Stimulated activated CD8-positive, alpha-beta memory T cell treated with anti-CD3 and anti-CD28 coated beads, Interleukin-12 subunit alpha, Interleukin-12 subunit beta, amount 100 ng/mL, for 1 hour (primary cell): ENCODE measurements around the gene PIGT.

ENCODE experiments used
- DNase-seq: peaks from one replicate; pipeline ENCODE4 v3.0.0-alpha.2; 2020; ENCODE audit warnings: low read depth

Gene PIGT

DNA sequence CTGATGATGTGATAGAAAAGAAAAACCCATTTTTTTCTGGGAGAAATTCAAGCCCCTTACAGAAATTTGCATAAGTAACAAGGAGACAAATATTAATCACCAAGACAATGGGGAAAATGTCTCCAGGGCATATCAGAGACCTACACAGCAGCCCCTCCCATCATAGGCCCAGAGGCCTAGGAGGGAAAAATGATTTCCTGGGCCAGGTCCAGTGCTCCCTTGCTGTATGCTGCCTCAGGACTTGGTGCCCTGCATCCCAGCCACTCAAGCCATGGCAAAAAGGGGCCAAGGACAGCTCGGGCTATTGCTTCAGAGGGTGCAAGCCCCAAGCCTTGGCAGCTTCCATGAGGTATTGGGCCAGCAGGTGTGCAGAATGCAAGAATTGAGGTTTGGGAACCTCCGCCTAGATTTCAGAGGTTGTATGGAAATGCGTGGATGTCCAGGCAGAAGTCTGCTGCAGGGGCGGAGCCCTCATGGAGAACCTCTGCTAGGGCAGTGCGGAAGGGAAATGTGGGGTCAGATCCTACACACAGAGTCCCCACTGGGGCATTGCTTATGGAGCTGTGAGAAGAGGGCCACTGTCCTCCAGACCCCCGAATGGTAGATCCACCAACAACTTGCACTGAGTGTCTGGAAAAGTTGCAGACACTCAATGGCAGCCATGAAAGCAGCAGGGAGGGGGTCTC, 15.5 kb upstream of the PIGT start:
- no peak for DNase-seq

DNA sequence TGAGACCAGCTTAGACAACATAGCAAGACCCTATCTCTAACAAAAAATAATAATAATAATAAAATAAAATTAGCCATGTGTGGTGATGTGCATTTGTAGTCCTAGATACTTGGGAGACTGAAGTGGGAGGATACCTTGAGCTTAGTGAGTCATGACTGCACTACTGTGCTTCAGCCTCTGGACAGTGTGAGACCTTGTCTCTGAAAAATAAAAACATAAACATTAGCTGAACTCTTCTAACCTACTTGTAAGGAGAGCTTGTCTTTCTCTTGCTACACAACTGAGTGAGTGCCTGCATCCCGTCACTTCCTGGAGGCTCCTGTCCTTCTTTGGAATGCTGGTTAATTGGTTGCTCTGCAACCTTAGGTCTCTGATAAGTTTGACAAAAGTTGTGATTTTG, 13.0 kb upstream of the PIGT start:
- DNase-seq: no peak

DNA sequence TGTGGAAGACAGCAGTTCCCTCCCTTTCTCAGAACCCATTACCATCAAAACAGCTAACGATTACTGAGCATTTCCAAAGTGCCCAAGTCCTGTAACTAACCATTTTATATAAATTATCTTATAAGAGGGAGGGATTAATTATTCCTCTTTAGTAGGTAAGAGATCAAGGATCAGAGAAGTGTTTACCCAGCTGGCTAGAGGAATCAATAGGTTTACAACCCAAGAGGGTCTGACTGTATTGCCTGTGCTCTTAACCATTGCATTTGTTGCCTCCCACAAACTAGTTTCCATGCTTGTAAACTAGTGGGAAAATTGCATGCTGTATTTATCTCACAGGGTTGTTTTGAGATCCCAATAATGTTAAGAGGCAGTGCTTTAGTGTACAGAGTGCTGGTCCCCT, 11.5 kb upstream of the PIGT start:
- DNase-seq: no peak

DNA sequence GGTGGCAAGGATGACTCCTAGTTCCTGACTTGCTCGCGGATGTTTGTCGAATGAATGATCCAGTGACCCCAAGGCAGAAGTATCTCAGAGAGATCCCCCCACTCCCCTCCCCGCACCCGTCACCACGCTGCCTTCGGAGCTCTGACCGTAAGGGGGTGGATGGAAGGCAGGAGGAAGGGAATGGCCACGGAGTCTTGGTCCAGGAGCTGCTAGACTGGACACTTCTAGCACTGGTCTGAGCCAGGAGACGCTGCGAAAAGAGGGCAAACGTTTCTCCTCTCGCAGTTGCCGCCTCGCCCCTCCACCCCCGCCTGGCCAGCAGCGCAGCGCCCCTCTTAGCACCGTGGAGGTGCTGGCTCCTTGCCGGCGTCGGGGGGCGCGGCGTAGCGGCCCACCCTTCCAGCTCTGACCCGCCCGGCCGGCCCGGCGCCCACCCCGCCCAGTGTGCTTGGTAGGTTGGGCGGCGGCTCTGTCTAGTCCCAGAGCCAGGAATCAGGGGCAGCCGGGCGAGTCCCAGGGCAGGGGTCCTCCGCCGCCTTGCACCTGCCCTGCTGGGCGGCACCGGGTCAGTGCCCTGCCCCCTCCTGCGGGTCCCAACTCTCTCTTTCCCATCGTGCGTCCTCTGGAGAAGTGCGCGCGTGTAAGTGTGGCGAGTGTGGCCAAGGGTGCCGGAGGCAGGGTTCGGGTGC, 10.2 kb upstream of the PIGT start:
- no peak for DNase-seq

DNA sequence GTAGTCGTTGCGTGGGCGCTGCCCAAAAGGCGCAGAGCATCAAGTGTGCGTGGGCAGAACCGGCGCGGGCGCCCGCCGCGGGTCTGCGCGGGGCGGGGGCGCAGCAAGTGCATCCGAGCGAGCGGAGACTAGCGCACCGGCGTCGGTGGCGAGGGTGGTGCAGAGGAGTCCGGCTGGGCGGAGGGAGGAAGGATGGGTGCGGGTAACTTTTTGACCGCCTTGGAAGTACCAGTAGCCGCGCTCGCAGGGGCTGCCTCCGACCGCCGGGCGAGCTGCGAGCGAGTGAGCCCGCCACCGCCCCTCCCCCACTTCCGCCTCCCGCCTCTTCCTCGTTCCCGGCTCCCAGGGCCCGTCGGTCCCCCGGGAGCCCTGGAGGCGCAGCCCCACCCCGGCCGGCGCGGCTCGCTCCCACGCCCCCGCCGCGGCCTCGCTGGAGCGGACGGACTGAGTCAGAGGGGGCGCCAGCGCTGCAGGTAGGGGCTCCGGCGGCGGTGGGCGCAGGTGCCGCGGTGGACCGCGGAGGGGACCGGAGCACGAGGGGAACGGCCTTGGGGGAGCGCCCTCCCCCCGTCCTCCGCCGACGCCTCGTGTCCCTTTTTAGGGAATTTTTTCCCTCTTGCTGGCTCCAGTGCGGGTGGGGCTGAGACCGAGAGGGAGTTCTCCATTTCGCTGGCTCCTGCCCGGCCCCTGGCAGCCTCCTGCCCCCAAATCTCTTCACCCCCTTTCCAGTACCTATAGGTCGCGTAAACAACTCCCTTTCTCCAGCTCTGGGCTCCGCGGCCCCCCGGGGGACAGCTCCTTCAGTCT, 9.5 kb upstream of the PIGT start:
- peak; percentile 25 for DNase-seq

DNA sequence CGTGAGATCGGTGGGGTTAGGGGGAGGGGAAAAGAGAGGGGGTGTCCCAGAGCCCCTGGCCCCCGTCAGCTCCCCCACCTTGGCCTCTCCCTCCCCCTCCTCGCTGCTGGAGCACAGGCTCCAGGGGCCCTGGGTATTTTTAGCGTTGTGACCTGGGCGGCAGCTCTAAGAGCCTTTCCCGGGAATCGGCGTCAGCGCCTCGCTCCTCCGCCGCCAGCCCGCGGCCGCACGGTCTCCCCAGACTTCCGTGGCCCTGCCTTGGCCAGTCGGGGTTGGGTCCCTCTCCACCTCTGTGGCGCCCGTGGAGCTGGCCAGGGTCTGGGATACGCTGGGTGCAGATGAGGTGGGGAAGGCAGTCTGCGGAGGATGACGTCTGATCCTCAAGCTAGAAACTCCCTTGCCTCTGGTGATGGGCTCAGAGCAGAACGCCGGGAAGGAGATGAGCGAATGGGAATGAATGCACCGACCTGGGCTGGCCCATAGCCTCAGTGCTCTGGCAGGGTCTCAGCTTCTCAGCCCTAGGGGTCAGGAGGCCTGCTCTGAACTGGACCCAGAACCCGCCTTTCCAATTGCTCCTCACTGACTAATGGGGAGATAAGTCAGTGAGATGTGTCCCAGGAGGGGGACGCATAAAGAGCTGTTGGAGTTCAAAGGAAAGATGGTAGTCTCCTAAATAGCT, 8.7 kb upstream of the PIGT start:
- no peak for DNase-seq

DNA sequence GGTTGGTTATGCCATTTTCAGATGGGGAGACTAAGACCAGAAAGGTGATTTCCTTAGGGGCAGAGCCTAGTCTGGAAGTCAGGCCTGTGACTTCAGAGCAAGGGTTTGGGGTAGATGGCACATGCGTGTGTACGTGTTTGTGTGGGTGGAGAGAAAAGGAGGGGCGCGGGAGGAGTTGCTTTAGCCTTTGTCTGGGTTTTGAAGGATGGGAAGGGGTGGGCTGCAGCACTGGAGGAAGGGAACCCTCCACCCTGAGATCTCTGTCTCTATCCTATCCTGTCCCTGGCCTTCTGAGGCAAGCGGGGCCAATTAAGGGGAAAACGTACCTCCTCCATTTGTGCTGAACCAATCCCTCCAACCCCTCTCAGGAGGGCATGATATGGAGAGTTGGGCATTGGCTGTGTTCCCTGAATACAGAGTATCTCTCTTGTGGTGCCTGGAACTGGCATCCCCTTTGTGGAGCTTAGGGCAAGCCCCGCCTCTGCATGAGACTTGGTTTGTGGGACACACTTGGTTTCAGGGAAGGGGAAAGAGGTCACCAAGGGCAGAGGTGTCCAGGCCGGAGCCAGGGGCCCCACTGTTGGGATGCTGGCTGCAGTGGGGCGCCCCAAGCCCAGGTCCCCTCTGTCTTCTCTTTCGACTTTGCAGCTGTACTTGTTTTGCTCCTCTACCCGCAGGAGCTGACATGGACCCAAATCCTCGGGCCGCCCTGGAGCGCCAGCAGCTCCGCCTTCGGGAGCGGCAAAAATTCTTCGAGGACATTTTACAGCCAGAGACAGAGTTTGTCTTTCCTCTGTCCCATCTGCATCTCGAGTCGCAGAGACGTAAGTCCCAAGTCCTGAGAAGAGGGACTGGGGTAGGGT, 7.9 kb upstream of the PIGT start, which contains the start of gene DBNDD2:
TSS of gene DBNDD2 (plus strand) at position 507 of the 863 bp plus-strand sequence. CDS start at position 686, 179 bp downstream.
- DNase-seq: no peak

DNA sequence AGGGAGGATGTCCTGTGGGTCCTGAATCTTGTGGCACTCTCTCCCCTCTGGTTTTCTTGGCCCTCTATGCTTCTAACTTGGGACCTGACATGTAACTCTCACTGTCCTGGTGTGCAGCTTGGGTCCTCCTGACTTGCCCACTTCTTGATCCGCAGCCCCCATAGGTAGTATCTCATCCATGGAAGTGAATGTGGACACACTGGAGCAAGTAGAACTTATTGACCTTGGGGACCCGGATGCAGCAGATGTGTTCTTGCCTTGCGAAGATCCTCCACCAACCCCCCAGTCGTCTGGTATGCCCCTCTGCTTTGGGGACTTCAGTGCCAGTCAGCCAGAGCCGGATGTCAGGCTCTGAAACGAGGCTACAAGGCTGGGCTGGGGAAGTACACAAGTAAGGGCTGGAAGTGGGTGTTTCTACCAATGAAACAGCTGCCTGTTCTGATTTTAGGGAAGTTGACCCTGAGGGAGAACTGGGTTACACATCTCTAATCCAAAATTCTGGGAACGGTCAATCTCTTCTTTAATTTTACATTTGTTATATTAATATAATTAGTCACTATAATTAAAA, 7.2 kb upstream of the PIGT start:
- no peak for DNase-seq

DNA sequence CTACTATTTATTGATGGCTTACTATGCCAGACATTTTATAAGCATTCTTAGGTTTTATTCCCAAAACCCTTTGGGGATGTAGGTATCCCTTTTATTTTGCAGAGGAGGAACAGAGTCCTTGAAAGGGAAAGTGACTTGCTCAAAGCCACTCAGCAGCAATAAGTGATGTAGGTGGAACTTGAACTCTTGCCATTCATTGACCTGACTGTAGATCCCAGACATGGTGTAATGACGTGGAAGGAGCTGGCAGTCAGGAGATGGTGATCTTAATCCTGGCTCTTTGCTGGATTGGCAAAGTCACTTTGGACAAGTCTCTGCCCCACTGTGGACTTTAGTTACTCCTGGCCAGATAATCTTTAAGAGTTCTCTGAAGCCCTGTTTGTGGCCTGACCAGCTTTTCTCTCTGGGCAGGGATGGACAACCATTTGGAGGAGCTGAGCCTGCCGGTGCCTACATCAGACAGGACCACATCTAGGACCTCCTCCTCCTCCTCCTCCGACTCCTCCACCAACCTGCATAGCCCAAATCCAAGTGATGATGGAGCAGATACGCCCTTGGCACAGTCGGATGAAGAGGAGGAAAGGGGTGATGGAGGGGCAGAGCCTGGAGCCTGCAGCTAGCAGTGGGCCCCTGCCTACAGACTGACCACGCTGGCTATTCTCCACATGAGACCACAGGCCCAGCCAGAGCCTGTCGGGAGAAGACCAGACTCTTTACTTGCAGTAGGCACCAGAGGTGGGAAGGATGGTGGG, 6.2 kb upstream of the PIGT start:
- no peak for DNase-seq

DNA sequence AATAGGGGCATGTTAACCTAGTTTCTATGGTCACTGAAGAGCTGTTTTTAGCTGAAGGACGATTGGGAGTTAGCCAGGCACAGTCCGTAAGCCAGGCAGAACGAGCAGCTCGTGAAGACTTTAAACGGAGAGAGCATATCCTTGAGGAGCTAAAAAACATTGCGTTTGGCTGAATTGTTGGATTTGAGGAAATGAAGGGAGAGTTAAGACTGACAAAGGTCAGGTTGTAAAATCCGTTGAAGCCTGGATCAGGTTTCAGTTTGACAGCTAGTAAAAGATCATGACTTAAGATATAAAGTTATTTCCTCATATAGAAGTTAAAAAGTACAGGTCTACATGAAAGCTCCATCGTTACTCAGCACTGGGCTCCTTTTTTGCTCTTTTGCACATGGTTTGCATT, 5.1 kb upstream of the PIGT start:
- DNase-seq: no peak

DNA sequence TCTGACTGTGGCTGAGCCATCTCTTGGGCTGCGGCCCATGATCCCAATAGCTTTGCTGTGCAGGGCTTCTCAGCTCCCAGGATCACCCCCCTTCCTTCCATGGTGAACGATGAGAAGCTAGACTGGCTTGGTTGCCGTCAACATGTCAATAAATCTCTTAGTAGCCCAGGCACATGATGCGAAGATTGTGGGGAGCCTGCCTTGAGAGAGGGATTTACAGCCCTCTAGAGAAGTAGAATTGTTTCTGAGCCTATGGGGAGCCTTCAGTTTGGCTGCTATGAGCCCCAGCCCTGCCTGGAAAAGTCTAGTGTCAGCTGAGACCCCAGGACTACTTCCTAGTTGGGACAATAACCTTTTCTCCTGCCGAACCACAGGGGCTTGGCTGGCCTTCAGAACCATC, 3.3 kb upstream of the PIGT start:
- DNase-seq: no peak

DNA sequence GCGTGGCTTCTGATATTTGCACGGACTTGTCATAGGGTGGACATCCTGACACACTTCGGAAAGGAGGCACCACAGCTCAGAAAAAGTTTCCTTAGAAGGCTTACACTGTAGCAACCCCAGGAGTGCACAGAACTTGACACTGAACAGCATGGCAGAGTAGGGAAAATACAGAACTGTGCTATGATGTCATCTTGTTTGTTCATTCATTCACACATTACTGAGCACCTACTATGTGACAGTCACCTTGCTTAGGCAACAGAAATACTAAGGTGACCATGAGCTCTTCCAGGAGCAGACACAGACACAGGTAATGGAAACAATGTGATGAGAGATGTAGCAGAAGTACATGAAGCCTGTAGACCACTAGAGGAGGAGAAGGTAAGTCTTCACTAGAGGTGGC, 2.5 kb upstream of the PIGT start:
- no peak for DNase-seq

DNA sequence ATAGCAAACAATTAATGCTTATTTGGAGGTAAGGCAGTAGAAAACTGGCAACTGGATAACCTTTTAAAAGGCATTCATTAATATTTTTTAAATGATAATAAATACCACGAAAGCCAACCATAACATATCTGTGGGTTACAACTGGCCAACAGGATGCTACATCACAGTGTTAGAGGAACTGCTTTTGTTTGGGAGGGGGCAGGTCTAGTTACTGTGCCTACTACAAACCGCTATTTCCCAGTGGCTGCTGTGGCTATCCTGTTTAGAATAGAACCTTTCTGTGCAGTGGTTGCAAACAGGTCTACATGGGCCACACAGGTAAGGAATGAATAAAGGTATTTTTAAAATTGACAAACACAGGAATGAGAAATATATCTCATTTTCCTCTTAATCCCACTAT, 976 bp downstream of the PIGT start:
- no peak for DNase-seq

DNA sequence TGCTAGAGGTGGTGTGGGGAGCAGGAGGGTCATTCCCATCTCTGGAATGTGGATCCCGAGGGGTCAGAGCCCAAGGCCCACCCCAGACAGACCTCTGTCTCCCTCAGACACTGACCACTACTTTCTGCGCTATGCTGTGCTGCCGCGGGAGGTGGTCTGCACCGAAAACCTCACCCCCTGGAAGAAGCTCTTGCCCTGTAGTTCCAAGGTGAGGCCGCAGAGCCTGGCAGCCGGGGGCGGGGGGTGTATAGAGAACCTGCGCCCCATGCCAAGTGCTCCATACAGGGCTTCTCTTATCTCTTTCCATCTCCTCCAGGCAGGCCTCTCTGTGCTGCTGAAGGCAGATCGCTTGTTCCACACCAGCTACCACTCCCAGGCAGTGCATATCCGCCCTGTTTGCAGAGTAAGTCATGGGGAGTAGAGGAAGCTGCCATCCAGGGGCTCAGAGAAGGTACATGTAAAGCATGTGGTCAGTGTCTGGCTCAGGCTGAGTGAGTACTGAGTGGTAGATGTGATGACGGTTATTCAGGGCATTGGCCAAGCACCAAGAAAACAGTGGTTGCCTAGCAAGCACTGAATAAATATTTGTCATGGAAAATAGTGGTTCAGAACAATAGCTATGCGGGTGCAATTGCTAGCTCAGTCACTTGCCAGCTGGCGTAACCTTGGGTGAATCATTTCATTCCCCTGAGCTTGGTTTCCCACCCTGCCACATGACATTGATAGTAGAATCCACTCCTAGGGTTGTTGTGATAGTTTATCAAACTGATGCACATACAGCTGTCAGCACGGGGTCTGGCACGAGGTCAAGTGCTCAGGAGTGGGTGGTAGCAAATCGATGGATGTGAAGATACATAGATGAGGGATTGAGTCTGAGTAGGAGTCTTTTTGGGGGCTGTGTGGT, 3.5 kb downstream of the PIGT start:
- DNase-seq: no peak

DNA sequence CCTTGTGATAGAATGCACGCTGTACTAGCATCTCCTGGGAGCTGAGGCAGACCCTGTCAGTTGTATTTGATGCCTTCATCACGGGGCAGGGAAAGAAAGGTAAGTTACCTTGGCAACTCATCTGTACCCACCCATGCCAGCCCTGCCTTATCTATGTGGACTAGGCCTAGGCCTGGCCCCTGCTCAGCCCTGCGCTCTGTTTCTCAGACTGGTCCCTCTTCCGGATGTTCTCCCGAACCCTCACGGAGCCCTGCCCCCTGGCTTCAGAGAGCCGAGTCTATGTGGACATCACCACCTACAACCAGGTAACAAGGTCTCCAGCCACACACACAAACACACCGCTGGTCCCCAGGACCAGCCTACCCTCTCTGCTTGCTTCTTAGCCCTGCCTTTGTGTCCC, 4.2 kb downstream of the PIGT start:
- DNase-seq: no peak

DNA sequence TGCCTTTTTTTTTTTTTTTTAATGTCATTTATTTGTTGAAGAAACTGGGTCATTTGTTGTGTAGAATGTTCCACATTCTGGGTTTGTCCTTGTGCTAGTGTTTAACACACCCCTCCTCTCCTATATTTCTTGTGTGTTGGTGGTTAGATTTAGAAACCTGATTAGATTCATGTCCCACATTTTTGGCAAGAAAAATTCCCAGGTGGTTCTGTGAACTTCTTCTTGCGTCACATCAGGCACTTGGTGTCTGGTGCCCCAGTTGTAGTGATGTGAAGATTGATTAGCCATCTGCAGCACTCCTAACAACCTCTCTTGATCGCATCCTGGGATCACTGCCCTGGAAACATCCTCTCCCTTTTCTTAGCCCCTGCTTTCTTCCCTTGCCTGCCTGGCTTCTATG, 7.8 kb downstream of the PIGT start:
- DNase-seq: no peak

DNA sequence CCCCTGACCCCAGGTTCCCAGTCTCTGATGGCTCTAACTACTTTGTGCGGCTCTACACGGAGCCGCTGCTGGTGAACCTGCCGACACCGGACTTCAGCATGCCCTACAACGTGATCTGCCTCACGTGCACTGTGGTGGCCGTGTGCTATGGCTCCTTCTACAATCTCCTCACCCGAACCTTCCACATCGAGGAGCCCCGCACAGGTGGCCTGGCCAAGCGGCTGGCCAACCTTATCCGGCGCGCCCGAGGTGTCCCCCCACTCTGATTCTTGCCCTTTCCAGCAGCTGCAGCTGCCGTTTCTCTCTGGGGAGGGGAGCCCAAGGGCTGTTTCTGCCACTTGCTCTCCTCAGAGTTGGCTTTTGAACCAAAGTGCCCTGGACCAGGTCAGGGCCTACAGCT, 9.6 kb downstream of the PIGT start:
- no peak for DNase-seq

DNA sequence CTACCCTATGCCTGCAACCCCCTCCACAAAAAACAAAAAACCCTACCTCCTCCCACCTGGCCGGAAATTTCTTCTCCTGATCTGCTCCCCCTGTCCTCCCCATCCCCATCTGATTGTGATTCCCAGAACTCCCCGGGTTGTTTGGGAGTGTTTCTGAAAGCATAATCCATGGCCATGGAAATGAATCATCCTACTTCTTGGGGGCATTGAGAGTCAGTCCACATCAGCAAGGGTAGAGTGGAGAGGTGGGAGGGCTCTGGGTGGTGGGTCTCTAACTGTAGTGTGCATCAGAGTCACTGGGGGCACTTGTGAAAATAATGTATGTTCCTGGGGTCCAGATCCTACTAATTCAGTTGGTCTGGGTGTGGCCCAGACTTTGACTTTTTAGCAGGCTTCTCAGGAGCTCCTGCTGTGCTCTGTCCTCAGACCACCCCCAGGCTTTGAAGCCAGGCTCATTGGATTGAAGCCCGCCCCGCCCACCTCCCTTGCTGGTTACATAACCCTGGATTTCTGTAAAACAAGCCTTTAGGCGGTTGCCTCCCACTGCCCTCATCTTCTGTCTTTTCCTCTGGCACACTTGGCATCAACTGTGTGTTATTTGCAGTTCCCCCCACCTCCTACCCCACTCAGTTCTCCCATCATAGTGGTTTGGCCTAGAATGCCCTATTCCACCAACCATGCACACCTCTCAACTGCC, 10.5 kb downstream of the PIGT start:
- no peak for DNase-seq
